HG03045 (cell line): ENCODE measurements around the gene IL4R.

Experiments
- ATAC-seq: cut with Tn5 transposase; IDR thresholded peaks from one replicate; pipeline ENCODE4 v1.9.1; 2021; ENCODE audit warnings: mild to moderate bottlenecking, moderate library complexity; ENCODE audit not compliant: unreplicated experiment

The IL4R gene

DNA sequence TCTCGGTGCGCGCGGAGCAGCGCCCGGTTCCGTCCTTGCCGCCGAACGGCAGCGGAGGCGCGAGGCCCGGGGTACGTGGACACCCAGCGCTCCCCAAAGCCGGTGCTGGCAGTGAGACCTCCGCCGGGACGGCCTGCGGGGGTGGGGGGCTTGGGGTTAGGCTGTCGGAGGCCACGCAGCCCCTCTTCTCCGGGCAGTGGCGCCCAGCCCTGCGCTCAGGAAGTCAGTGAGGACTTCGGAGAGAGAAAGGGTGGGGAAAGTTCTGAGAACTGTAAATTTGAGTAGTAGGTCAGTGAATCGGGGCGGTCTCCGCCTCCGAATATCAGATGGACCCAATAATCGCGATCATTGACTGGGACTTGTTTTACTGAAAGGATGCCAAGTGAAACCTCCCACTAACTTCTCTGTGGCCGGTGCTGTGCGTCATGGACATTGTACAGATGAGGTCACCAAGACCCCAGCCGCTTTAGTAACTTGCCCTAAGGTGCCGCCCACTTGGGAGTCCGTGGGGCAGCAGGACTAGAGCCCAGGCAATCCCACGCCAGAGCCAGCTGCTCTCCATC lies 468 bp downstream of the IL4R start:
- peak; percentile 20 for ATAC-seq

DNA sequence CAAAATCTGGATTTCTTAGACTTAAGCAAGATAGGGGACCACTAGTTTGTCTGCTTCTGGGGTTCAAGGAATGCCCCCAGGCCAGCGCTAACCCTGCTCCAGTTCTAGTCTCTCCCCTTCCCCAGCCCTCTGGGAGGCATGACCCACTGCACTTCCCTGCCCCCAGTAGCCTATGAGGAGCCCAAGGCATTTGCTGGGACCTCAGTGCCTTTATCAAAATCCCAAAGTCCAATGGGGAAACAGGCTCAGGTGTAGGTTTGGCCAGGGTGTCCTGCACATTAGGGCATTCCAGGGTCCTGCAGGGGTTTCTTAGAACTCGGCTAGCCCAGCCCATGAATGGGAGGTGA lies 1.2 kb downstream of the IL4R start:
- ATAC-seq: no peak

DNA sequence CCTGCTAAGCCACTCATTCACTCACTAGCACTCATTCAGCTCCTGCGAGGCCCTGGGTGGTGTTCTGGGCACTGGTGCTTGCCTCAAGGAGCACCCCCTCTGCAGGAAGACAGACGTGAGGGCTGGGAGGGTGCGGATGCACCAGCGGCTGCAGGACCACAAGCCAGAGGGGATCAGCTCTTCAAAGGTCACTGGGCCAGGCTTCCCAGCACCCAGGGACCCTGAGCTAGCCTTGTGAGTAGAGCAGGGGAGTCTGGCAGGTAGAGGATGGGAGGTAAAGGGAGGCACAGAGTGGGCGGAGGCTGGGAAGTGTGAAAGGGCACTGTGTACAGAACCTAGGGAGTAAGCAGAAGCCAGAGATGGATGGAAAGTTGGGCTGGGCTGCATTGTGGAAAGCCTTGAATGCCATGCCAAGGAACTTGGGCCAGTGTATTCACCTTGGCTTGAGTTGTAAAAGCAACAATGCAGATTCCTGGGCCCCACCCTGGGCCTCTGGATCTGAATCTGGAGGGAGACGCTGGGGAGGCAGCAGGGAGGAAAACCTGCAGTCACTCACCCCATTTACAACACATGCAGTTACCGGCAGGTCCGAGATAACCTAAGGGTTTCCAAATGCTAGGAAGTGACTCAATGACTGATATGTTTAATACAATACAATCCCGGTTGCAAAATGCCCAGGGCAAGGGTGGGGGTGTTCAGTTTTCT lies 1.7 kb downstream of the IL4R start:
- ATAC-seq: no peak

DNA sequence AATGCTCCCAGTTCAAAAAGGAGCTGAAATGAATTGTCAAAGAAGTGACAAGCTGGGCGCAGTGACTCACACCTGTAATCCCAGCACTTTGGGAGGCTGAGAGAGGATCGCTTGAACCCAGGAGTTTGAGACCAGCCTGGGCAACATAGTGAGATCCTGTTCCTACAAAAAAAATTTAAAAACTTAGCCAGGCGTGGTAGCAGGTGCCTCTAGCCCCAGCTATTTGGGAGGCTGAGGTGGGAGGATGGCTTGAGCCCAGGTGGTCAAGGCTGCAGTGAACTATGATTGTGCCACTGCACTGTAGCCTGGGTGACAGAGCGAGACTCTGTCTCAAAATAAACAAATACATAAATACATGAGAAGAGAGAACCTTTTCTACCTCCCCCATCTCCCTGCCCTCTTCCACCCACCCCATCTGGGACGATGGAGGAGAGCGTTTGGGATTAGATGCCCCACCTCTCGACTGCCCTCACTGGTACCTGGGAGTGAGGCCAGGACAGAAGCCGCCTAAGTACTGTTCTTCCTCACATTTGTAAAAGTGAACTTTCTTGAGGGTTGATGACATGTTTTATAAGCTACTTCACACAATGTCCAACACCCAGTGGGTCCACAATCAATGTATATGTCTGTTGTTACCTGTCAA lies 2.4 kb downstream of the IL4R start:
- ATAC-seq: no peak

DNA sequence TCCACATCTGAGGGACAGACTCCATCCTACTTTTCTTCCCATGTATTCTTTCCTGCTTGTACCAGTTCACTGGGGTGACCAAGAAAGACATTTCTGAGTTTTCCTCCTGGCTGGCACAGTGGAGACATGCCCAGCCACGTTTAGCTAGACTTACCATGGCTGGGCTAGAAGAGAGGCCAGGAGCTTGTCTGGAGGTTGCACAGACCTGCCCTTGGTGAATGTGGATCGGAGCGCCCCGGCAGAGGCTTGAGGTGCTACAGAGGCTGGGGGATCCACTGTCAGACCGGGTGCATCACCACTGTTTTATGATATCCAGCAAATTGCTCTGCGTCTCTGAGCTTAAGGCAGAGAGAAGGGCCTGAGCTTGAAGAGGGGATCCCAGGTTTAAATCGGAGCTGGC lies 3.5 kb downstream of the IL4R start:
- no peak for ATAC-seq

DNA sequence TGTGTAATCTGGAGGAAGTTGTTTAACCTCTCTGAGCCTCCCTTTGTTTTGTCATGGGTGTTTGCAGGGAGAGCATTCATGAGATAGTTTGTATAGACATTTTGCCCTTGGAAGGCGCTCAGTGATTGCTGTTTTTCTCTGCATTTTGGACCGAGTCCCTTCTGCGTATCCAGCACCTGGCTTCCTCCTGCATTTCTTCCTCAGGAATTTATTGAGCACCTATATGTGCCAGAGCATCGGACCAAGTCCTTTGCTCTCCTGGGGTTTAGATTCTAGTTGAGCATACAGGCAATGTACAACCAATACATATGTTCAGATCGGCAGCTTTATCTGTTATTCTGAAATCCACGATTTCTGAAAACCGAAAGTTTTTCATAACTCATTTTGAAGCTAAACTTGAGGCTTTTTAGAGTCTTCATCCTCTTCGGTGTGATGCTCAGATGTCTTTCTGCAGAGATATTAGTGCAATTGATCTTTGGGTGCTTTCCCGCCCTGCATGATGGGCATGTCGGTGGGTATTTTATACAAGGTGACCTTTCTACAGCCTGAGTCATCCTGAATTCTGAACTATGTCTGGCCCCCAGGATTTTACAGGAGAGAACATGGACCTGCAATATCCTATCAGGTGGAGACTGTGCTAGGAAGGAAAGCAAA lies 4.1 kb downstream of the IL4R start:
- no peak for ATAC-seq

DNA sequence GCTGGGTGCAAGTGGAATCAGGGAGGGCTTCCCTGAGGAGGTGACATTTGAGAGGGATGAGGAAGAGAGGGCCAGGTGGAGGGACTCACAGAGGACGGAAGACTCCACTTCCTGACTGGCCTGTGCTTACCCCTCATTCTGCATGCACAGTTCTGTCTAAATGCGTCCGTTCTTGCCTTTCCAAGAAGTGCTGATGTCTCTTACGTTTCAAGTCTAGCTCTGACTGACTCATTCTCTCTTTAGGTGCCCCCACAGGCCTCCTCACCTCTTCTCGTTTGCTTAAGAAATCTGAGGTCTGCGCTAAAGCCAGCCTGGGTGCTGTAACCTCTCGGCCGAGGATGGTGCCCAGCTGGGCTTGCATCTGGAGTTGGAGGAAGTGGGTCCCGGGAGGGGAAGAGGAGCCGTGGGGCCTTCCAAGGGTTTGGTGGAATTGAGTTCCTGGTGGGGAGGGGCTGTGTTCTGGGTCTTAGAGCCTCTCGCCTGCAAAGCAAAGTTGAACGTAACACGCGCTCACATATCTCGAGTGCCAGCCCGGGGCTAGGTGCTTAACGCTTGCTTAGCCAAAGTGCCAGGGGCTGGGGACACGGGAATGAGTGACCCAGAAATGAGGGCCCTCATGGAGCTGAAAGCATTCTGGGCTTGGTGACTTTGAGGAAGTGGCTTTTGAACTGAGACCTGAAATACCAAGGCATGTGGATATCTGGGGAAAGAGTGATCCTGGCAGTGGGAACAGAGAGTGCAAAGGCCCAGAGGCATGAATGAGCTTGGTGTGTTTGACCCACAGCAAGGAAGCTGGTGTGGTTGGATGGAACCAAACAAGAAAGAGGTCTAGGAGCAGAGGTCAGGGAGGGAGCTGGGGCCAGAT lies 4.8 kb downstream of the IL4R start:
- ATAC-seq: peak; percentile 38

DNA sequence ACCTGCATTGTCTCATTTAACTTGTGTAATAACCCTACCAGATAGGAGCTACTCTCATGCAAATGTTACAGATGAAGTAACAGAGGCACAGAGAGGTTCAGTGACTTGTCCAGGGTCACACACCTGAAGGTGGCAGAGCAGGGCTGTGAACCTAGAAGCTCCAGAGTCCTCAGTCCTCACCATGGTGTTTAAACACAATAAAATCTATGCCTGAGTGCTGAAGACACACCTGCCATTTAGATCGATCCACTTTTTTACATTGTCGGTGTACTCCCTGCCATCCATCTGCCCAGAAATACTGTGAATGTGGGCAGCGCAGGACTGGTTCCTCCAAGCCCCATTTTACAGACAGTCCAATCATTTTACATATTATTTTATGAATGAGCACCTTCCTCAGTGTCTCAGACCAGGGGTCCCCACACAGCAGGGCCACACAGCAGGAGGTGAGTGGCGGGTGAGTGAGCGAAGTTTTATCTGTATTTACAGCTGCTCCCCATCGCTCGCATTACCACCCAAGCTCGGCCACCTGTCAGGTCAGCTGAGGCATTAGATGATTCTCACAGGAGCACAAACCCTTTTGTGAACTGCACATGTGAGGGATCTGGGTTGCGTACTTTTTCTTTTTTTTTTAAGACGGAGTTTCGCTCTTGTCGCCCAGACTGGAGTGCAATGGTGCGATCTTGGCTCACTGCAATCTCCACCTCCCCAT lies 5.6 kb downstream of the IL4R start:
- no peak for ATAC-seq

DNA sequence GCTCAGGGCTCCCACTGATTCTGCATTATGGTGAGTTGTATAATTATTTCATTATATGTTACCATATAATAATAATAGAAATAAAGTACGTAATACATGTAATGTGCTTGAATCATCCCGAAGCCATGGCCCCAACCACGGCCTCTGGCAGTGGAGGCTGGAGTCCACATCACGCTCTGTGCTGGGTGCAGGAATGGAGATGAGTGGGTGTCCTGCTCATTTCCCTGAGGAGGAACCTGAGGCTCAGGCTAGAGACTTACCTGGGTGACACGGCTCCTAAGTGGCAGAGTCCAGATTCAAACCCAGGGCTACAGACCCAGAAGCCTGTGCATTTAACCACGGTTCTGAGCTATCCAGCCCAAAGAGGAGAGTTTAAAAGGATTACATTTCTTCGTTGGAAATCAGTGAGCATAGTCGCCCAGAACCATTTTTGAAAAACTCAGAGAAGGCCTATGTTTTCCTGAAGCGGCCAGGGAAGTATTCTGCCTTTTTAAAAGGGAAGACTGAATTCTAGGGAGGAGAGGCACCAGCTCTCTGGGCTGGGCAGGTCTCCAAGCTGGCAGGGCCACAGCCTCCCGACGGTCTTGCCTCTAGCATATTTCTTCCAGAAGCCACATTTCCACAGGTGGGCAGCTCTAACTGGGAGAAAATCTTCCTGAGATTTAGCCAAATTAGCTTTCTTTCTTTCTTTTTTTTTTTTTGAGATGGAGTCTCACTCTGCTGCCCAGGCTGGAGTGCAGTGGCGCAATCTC lies 6.7 kb downstream of the IL4R start:
- ATAC-seq: no peak

DNA sequence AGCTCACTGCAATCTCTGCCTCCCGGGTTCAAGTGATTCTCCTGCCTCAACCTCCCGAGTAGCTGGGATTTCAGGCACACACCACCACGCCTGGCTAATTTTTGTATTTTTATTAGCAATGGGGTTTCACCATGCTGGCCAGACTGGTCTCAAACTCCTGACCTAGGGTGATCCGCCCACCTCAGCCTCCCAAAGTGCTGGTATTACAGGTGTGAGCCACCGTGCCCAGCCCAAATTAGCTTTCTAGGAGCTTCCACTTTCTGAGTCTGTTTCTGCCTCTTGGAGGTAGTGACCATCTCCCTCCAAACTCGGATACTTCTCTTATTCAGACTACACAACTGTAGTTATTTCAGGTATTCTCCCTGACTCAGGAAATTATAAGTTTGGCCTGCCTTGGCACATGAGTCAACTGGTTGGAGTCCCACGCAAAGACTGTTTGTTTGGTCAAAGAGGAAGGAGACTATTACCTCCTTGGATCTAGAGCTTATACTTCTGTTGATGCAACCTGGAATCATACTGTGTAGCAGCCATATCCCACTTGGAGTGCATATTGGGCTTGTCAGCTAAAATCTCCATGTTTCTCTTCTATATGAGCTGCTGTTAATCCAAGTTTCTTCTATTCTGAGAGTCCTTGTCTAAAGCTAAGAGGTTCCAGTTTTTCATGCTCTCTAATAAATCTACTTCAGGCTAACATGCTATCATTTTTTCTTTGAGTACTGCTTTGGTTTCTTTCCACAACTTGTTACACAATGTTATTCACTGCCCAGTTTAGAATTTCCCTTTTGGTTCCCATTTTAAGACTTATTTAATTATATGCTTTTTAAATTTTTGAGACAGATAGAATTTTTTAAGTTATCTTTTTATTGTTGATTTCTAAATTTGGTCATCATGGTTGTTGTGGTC lies 7.5 kb downstream of the IL4R start:
- ATAC-seq: no peak

DNA sequence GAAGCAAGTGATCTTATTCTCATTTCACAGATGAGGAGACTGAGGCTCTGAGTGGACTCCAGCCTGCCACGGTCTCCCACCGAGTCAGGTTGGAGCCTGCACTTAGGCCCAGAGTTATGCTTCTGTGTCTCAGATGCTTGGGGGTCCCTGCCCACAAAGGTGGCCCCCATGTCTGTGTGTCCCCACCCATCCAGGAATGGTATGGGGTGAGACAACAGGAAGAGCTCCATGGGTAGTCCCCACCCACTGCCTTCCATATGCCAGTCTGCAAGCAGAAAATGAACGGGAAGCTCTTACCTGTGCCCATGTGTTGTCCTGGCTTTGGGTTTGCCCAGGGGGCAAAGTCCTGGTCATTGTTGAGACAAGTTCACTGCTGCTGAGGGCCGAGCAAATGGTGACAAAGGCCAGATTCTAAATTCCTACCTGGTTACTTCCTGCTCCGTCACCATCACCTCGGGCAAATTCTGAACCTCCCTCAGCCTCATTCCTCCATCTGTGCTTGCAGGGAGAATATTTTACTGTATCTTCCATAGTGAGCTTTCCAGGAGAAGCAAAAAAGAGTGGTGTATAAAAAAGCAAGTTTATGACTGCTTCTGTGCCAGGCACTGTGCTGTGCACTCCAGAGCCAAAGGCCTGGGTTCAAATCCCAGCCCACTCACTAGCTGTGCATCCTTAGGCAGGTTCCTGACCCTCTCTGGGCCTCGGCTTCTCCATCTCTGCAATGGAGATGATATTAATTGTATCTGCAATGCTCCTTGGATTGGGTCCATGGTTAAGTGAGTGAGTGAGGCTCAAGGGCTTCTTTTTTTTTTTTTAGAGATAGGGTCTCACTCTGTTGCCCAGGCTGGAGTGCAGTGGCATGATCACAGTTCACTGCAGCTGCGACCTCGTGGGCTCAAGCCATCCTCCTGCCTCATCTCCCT lies 9.3 kb downstream of the IL4R start:
- no peak for ATAC-seq

DNA sequence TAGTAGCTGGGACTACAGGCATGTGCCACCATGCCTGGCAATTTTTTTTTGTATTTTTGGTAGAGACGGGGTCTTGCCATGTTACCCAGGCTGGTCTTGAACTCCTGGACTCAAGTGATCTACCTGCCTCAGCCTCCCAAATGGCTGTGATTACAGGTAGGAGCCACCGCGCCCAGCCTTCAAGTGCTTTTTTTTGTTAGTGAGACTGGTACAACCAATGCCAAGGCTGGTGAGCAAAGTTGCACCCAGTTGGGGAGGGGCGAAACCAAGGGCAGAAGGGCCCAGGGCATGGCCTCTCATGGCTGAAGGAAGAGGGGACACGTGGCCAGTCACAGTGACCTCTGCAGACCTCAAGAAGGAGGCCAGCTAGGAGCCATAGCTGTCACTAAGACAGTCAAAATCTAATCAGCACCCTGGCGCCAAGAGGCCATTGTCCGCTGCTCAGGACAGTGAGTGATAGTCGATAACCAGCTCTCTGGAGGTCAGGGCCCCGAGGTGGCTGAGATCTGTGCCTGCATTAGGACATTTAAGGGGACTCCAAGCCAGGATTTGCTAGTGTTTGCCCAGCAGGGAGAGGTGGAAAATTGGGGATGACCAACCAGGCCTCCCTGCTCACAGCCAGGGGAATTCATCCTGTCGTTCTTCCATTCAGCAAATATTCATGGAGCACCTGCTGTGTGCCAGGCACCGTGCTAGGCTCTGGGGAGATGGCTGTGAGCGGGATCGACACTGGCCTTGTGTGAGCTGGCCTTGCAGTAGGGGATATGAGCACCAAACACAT lies 10.2 kb downstream of the IL4R start:
- no peak for ATAC-seq

DNA sequence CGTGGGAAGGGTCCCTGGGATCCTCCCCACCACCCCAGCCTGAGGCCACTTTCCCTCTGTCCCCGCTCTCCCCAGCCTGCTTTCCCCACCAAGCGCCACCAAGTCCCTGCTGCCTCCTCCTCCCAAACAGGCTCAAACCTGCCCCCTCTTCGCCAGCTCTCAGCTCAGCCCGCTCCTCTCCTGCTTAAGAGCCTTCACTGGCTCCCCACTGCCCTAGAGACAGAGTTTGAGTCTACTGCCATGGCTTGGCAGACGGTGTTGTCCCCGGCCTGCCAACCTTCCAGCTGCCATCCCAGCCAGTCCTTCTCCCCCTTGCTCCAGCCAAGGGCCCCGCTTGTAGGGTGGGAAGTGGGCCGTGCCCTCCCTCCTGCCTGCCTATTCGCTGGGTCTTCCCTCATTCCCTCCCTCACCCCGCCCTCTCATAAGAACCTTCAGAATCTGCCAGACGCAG lies 11.1 kb downstream of the IL4R start:
- ATAC-seq: no peak

DNA sequence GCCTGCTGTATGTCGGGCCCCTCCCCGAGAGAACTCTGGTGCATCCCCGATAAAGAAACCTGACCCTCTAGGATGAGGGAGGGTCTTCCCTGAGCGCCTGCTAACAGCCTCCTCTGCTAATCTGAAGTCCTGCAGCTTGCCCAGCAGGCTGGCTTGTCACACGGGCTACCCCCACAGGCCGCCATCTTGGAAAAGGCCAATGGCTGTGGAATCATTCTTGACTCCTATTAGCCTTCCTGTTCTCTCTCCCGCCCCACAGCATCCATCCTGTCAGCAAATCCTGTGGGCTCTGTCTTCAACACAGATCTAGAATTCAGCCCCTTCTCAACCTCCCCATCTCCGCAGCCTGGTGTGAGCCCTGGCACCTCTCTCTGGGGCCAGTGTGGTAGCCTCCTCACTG lies 12.0 kb downstream of the IL4R start:
- no peak for ATAC-seq

DNA sequence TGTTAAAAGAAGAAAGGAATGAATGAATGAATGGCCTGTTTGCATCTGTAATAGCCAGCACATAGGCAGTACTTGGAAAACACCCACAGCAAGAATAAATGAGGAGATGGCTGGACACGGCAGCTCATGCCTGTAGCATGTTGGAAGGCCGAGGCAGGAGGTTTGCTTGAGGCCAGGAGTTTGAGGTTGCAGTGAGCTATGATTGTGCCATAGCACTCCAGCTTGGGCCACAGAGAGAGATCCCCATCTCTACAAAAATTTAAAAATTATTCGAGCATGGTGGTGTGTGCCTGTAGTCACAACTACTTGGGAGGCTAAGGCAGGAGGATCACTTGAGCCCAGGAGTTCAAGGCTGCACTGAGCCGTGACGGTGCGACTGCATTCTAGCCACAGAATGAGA lies 12.5 kb downstream of the IL4R start:
- ATAC-seq: no peak

DNA sequence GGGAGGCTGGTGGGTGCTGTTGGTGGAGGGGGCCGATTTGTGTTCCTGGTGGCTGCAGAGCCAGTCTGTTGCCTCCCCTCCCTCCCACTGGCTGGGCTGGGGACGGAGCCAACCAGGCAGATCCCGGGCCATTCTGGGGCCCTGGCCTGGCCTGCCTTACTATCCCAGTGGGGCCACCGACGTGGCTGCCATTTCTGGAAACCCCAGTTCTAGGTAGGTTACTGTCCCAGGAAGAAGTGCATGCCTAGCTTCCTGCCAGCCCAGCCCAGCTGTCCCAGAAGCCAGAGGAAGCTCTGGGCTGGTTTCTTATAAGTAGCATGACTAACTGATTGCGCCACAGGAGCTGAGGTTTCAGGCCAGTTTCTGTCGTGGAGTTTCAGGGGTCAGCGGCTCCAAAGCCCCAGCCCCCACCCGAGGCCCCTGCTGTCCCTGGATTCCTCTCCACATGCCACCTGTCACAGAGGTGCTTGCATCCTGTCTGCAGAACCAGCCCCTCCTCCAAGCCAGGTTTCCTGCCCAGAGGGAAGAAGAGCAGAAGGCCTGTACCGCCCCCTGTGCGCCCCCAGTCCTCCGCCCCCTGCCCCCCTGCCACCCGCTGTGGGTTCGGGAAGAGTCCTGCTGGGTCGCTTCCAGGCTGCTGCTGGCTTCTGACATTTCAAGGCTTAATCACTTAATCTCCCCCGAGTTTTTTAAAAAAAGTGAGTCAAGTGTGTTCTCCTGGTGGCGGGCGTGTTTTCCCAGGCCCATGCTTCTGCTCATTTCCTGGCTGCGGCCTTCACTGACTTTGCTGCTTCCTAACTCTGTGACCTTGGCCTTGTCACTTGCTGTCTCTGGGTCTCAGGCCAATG lies 13.2 kb downstream of the IL4R start:
- no peak for ATAC-seq
